Fibroblast of lung (primary cell): ENCODE measurements around the gene VPS51. TPM values are rescaled to one million over a fixed set of nuclear protein-coding genes. Genes with fewer than 3 reads are reported as not detected.

Experiments
- DNase-seq, 2 donors: peaks; one replicate each; pipeline versions ENCODE4 v3.0.0 to v3.0.0-alpha.2; 2010; ENCODE audit warnings: low read depth in 2 of 2
- H2AFZ ChIP-seq: 2 replicates; pipeline ENCODE4 v1.5.1; 2012; ENCODE audit warnings: low read length, control low read depth, inconsistent platforms
- H3K27ac ChIP-seq: 2 replicates; pipeline ENCODE4 v1.5.1; 2011; ENCODE audit warnings: low read length, control low read depth; ENCODE audit not compliant: insufficient read depth
- H3K27me3 ChIP-seq: 2 replicates; pipeline ENCODE4 v1.5.1; 2011; ENCODE audit warnings: mild to moderate bottlenecking, low read length; ENCODE audit not compliant: control insufficient read depth, insufficient read depth
- H3K36me3 ChIP-seq: 2 replicates; pipeline ENCODE4 v1.5.1; 2011; ENCODE audit warnings: low read length; ENCODE audit not compliant: control insufficient read depth, insufficient read depth
- H3K4me1 ChIP-seq: 2 replicates; pipeline ENCODE4 v1.5.1; 2011; ENCODE audit warnings: low read length; ENCODE audit not compliant: control insufficient read depth, insufficient read depth; ENCODE audit errors: extremely low read depth
- H3K4me2 ChIP-seq: 2 replicates; pipeline ENCODE4 v1.5.1; 2011; ENCODE audit warnings: low read length, control low read depth; ENCODE audit not compliant: insufficient read depth; ENCODE audit errors: extremely low read depth
- H3K4me3 ChIP-seq, 4 experiments: fragments of 200-600 bp in 1 of 4; sonication (generic) in 1 of 4; replicated peaks in 1 of 4; 2 replicates each; pipeline ENCODE4 v1.5.1; 2011 to 2016; ENCODE audit warnings: low read length in 4 of 4, low read depth in 3 of 4, mild to moderate bottlenecking in 3 of 4, control low read depth in 2 of 4, inconsistent platforms in 1 of 4, mixed read lengths in 1 of 4; ENCODE audit not compliant: insufficient read depth in 1 of 4; ENCODE audit errors: control extremely low read depth in 1 of 4
- H3K79me2 ChIP-seq: 2 replicates; pipeline ENCODE4 v1.5.1; 2012; ENCODE audit warnings: mild to moderate bottlenecking, low read length, inconsistent platforms; ENCODE audit not compliant: control insufficient read depth, insufficient read depth
- H3K9ac ChIP-seq: 2 replicates; pipeline ENCODE4 v1.5.1; 2011; ENCODE audit warnings: mild to moderate bottlenecking, low read length, control low read depth; ENCODE audit not compliant: insufficient read depth
- H3K9me3 ChIP-seq: 2 replicates; pipeline ENCODE4 v1.5.1; 2012; ENCODE audit warnings: low read depth, low read length; ENCODE audit not compliant: control insufficient read depth, insufficient read depth
- H4K20me1 ChIP-seq: 2 replicates; pipeline ENCODE4 v1.5.1; 2011; ENCODE audit warnings: low read length; ENCODE audit not compliant: control insufficient read depth, insufficient read depth; ENCODE audit errors: extremely low read depth
- EZH2 ChIP-seq: IDR thresholded peaks from 2 replicates; pipeline ENCODE4 v1.5.1; 2012; ENCODE audit warnings: low read length, control low read depth, mild to moderate bottlenecking; ENCODE audit errors: missing control alignments
- polyA minus RNA-seq: library from RNA; depleted of rRNA, polyadenylated mRNA; stranded (reverse); fragments of >200 nt; gene quantifications from 2 replicates; pipeline ENCODE4 v1.2.3, GENCODE V29; 2011; ENCODE audit warnings: low replicate concordance
- polyA plus RNA-seq, 2 donors: library from polyadenylated mRNA; depleted of rRNA in 1 of 2; stranded (reverse) in 1 of 2; unstranded in 1 of 2; fragments of >200 nt; gene quantifications; 2 replicates each; pipeline ENCODE4 v1.2.1, GENCODE V29; 2011 to 2012; ENCODE audit warnings: missing spikeins in 1 of 2
- total RNA-seq: library from RNA; depleted of rRNA; stranded (reverse); fragments of >200 nt; gene quantifications from 2 replicates; pipeline ENCODE4 v1.2.1, GENCODE V29; 2014
- TF ChIP-seq, protein P1 (sequence below), 2 donors: IDR thresholded peaks in 1 of 2; conservative IDR thresholded peaks in 1 of 2; 1 replicate in 1 of 2; 2 replicates in 1 of 2; pipeline ENCODE4 v1.5.1; 2011 to 2012; ENCODE audit warnings: low read length in 2 of 2, control low read depth in 1 of 2, inconsistent platforms in 1 of 2, low read depth in 1 of 2, mild to moderate bottlenecking in 1 of 2

The VPS51 gene
- total RNA-seq (144 and 171 TPM in 2 replicates), polyA plus RNA-seq (22.0 and 27.0 TPM in 2 replicates), polyA minus RNA-seq (129 and 155 TPM in 2 replicates)
- polyA plus RNA-seq (2012) = 51.6 and 65.2 TPM in 2 replicates

- H3K36me3 ChIP-seq = no peaks in the 10 kb centered on the region
- H3K9ac ChIP-seq = peak within 1 kb of the TSS; percentile 90
- DNase-seq = peak; percentile 90 to 94
- H3K27ac ChIP-seq = peak within 1 kb of the TSS; percentile 85
- H3K27me3 ChIP-seq = no peaks in the 10 kb centered on the region
- H3K79me2 ChIP-seq = peaks cover 4% of the 10 kb centered on the region
- H3K4me2 ChIP-seq = peak within 1 kb of the TSS; percentile 85
- H3K4me1 ChIP-seq = peaks cover 3% of the 10 kb centered on the region
- H4K20me1 ChIP-seq = no peaks in the 10 kb centered on the region
- H2AFZ ChIP-seq = peak within 1 kb of the TSS; percentile 77
- no peaks in the 10 kb centered on the region for H3K9me3 ChIP-seq
- TF ChIP-seq, protein P1, sequence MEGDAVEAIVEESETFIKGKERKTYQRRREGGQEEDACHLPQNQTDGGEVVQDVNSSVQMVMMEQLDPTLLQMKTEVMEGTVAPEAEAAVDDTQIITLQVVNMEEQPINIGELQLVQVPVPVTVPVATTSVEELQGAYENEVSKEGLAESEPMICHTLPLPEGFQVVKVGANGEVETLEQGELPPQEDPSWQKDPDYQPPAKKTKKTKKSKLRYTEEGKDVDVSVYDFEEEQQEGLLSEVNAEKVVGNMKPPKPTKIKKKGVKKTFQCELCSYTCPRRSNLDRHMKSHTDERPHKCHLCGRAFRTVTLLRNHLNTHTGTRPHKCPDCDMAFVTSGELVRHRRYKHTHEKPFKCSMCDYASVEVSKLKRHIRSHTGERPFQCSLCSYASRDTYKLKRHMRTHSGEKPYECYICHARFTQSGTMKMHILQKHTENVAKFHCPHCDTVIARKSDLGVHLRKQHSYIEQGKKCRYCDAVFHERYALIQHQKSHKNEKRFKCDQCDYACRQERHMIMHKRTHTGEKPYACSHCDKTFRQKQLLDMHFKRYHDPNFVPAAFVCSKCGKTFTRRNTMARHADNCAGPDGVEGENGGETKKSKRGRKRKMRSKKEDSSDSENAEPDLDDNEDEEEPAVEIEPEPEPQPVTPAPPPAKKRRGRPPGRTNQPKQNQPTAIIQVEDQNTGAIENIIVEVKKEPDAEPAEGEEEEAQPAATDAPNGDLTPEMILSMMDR (conservative IDR thresholded peaks at IDR 0.05 in 1 of 2, IDR thresholded peaks at IDR 0.05 in 1 of 2; ENCODE audit: low read depth in 1 of 2, low read length in 2 of 2) = no peak
- TF ChIP-seq EZH2 = no peak
- peak within 1 kb of the TSS; percentile 68 to 88 (median 82) for H3K4me3 ChIP-seq
These were observed at the start of gene VPS51 for GRCh38 chr11:65095974-65096806. TSS of gene VPS51 (plus strand) at chr11:65096214. CDS start at chr11:65096251, 37 bp downstream.

GRCh38 chr11:65047581-65048422 lies 48.2 kb upstream of the VPS51 start:
- no peak for TF ChIP-seq EZH2
- TF ChIP-seq, protein P1 (conservative IDR thresholded peaks at IDR 0.05 in 1 of 2, IDR thresholded peaks at IDR 0.05 in 1 of 2; ENCODE audit: low read depth in 1 of 2, low read length in 2 of 2) = no peak
- Histone ChIP-seq H3K9me3 (no peaks in the 10 kb centered on the region), H3K4me1 (no peaks in the 10 kb centered on the region), H3K79me2 (no peaks in the 10 kb centered on the region), H2AFZ (peak overlapping the region; percentile 85), H3K27me3 (no peaks in the 10 kb centered on the region), H3K27ac (no peak overlapping the region), H3K4me3 (peak overlapping the region; percentile 21 to 63 (median 43)), H3K9ac (peak overlapping the region; percentile 58), H4K20me1 (no peaks in the 10 kb centered on the region), H3K4me2 (peak overlapping the region; percentile 83), H3K36me3 (peaks cover 4% of the 10 kb centered on the region)
- peak in 1 of 2 donors; percentile 8 for DNase-seq

DNA sequence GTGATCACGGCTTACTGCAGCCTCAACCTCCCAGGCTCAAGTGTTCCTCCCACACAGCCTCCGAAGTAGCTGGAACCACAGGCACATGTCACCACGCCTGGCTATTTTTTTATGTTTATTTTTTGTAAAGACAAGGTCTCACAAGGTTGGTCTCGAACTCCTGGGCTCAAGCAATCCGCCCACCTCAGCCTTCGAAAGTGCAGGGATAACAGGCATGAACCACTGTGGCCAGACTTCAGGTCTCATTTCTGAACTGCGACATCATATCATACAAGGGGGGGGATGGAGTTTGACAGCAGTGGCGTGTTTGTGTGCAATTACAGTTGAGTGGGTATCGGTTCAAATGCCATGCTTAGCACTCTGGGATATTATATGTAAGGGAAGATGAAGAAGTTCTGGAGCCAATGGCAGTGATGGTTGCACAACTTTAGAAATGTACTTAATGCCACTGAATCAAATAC lies 44.6 kb upstream of the VPS51 start:
- H2AFZ ChIP-seq = no peak overlapping the region
- TF ChIP-seq, protein P1 (conservative IDR thresholded peaks at IDR 0.05 in 1 of 2, IDR thresholded peaks at IDR 0.05 in 1 of 2; ENCODE audit: low read depth in 1 of 2, low read length in 2 of 2) = no peak
- no peak for TF ChIP-seq EZH2
- no peak overlapping the region for H3K4me2 ChIP-seq
- H3K27me3 ChIP-seq = peaks cover 8% of the 10 kb centered on the region
- peak in 1 of 2 donors; percentile 13 for DNase-seq
- no peak overlapping the region for H3K4me3 ChIP-seq
- no peak overlapping the region for H3K9ac ChIP-seq
- no peaks in the 10 kb centered on the region for H3K36me3 ChIP-seq
- no peaks in the 10 kb centered on the region for H3K4me1 ChIP-seq
- no peak overlapping the region for H3K27ac ChIP-seq
- H4K20me1 ChIP-seq = no peaks in the 10 kb centered on the region
- no peaks in the 10 kb centered on the region for H3K9me3 ChIP-seq
- no peaks in the 10 kb centered on the region for H3K79me2 ChIP-seq
